ENCODE data around the gene NUDT14.

NUDT14 gene

GRCh38 chr14:105187935-105188524 is 6.9 kb upstream of the NUDT14 start:
- H3K27me3 ChIP-seq (ENCODE audit: control insufficient read depth, insufficient read depth, low read length), result peaks cover 3% of the 10 kb centered on the region
- no peak overlapping the region for H3K4me3 ChIP-seq (ENCODE audit: low read length)
- no peaks in the 10 kb centered on the region for H3K4me1 ChIP-seq (ENCODE audit: control insufficient read depth, insufficient read depth, low read length)
- no peak overlapping the region for H3K27ac ChIP-seq (ENCODE audit: low read depth, low read length)
- H3K9ac ChIP-seq (ENCODE audit: low read length), result no peak overlapping the region
- H3K36me3 ChIP-seq (ENCODE audit: control insufficient read depth, insufficient read depth, low read length), result no peaks in the 10 kb centered on the region

- no peaks in the 10 kb centered on the region for H3K36me3 ChIP-seq (ENCODE audit: control insufficient read depth, insufficient read depth, low read length)
- H3K4me1 ChIP-seq (ENCODE audit: control insufficient read depth, insufficient read depth, low read length), result no peaks in the 10 kb centered on the region
- no peak overlapping the region for H3K9ac ChIP-seq (ENCODE audit: low read length)
- peaks cover 2% of the 10 kb centered on the region for H3K27me3 ChIP-seq (ENCODE audit: control insufficient read depth, insufficient read depth, low read length)
- no peak overlapping the region for H3K4me3 ChIP-seq (ENCODE audit: low read length)
- no peak overlapping the region for H3K27ac ChIP-seq (ENCODE audit: low read depth, low read length)
Observed at GRCh38 chr14:105187116-105187515, 6.0 kb upstream of the NUDT14 start.

GRCh38 chr14:105185973-105186372 is 4.9 kb upstream of the NUDT14 start:
- no peaks in the 10 kb centered on the region for H3K36me3 ChIP-seq (ENCODE audit: control insufficient read depth, insufficient read depth, low read length)
- no peaks in the 10 kb centered on the region for H3K4me1 ChIP-seq (ENCODE audit: control insufficient read depth, insufficient read depth, low read length)
- H3K4me3 ChIP-seq (ENCODE audit: low read length), result no peak overlapping the region
- no peak overlapping the region for H3K27ac ChIP-seq (ENCODE audit: low read depth, low read length)
- H3K27me3 ChIP-seq (ENCODE audit: control insufficient read depth, insufficient read depth, low read length), result peaks cover 2% of the 10 kb centered on the region
- no peak overlapping the region for H3K9ac ChIP-seq (ENCODE audit: low read length)

GRCh38 chr14:105185001-105185400 is 3.9 kb upstream of the NUDT14 start:
- H3K4me3 ChIP-seq (ENCODE audit: low read length), result no peak overlapping the region
- H3K27ac ChIP-seq (ENCODE audit: low read depth, low read length), result no peak overlapping the region
- no peaks in the 10 kb centered on the region for H3K4me1 ChIP-seq (ENCODE audit: control insufficient read depth, insufficient read depth, low read length)
- no peaks in the 10 kb centered on the region for H3K36me3 ChIP-seq (ENCODE audit: control insufficient read depth, insufficient read depth, low read length)
- H3K9ac ChIP-seq (ENCODE audit: low read length), result no peak overlapping the region
- H3K27me3 ChIP-seq (ENCODE audit: control insufficient read depth, insufficient read depth, low read length), result peaks cover 2% of the 10 kb centered on the region

GRCh38 chr14:105184461-105184860 is 3.3 kb upstream of the NUDT14 start:
- H3K27me3 ChIP-seq (ENCODE audit: control insufficient read depth, insufficient read depth, low read length), result peaks cover 2% of the 10 kb centered on the region
- H3K36me3 ChIP-seq (ENCODE audit: control insufficient read depth, insufficient read depth, low read length), result no peaks in the 10 kb centered on the region
- no peak overlapping the region for H3K9ac ChIP-seq (ENCODE audit: low read length)
- H3K27ac ChIP-seq (ENCODE audit: low read depth, low read length), result no peak overlapping the region
- H3K4me1 ChIP-seq (ENCODE audit: control insufficient read depth, insufficient read depth, low read length), result no peaks in the 10 kb centered on the region
- H3K4me3 ChIP-seq (ENCODE audit: low read length), result no peak overlapping the region

GRCh38 chr14:105182296-105183020 is 1.3 kb upstream of the NUDT14 start:
- Histone ChIP-seq H3K27me3 (ENCODE audit: control insufficient read depth, insufficient read depth, low read length) (no peaks in the 10 kb centered on the region), H3K4me3 (ENCODE audit: low read length) (no peak overlapping the region), H3K27ac (ENCODE audit: low read depth, low read length) (no peak overlapping the region), H3K4me1 (ENCODE audit: control insufficient read depth, insufficient read depth, low read length) (no peaks in the 10 kb centered on the region), H3K36me3 (ENCODE audit: control insufficient read depth, insufficient read depth, low read length) (no peaks in the 10 kb centered on the region), H3K9ac (ENCODE audit: low read length) (no peak overlapping the region)

- Histone ChIP-seq H3K9ac (ENCODE audit: low read length) (no peak overlapping the region), H3K4me1 (ENCODE audit: control insufficient read depth, insufficient read depth, low read length) (no peaks in the 10 kb centered on the region), H3K27ac (ENCODE audit: low read depth, low read length) (no peak overlapping the region), H3K36me3 (ENCODE audit: control insufficient read depth, insufficient read depth, low read length) (no peaks in the 10 kb centered on the region), H3K27me3 (ENCODE audit: control insufficient read depth, insufficient read depth, low read length) (no peaks in the 10 kb centered on the region), H3K4me3 (ENCODE audit: low read length) (peak overlapping the region; percentile 48)
Observed at GRCh38 chr14:105181549-105182295, 610 bp upstream of the NUDT14 start.

GRCh38 chr14:105179191-105179590 is 1.9 kb downstream of the NUDT14 start:
- Histone ChIP-seq H3K4me3 (ENCODE audit: low read length) (no peak overlapping the region), H3K27me3 (ENCODE audit: control insufficient read depth, insufficient read depth, low read length) (no peaks in the 10 kb centered on the region), H3K4me1 (ENCODE audit: control insufficient read depth, insufficient read depth, low read length) (no peaks in the 10 kb centered on the region), H3K36me3 (ENCODE audit: control insufficient read depth, insufficient read depth, low read length) (no peaks in the 10 kb centered on the region), H3K27ac (ENCODE audit: low read depth, low read length) (no peak overlapping the region), H3K9ac (ENCODE audit: low read length) (no peak overlapping the region)

GRCh38 chr14:105178868-105179140 is 2.3 kb downstream of the NUDT14 start:
- no peak overlapping the region for H3K9ac ChIP-seq (ENCODE audit: low read length)
- H3K27ac ChIP-seq (ENCODE audit: low read depth, low read length), result no peak overlapping the region
- no peaks in the 10 kb centered on the region for H3K4me1 ChIP-seq (ENCODE audit: control insufficient read depth, insufficient read depth, low read length)
- H3K27me3 ChIP-seq (ENCODE audit: control insufficient read depth, insufficient read depth, low read length), result no peaks in the 10 kb centered on the region
- H3K36me3 ChIP-seq (ENCODE audit: control insufficient read depth, insufficient read depth, low read length), result no peaks in the 10 kb centered on the region
- no peak overlapping the region for H3K4me3 ChIP-seq (ENCODE audit: low read length)

GRCh38 chr14:105178069-105178867 is 2.8 kb downstream of the NUDT14 start:
- H3K27me3 ChIP-seq (ENCODE audit: control insufficient read depth, insufficient read depth, low read length), result no peaks in the 10 kb centered on the region

GRCh38 chr14:105177082-105177481 is 4.0 kb downstream of the NUDT14 start:
- Histone ChIP-seq H3K36me3 (ENCODE audit: control insufficient read depth, insufficient read depth, low read length) (no peaks in the 10 kb centered on the region), H3K9ac (ENCODE audit: low read length) (no peak overlapping the region), H3K27me3 (ENCODE audit: control insufficient read depth, insufficient read depth, low read length) (no peaks in the 10 kb centered on the region), H3K4me1 (ENCODE audit: control insufficient read depth, insufficient read depth, low read length) (no peaks in the 10 kb centered on the region), H3K4me3 (ENCODE audit: low read length) (no peak overlapping the region), H3K27ac (ENCODE audit: low read depth, low read length) (no peak overlapping the region)

More at GRCh38 chr14:105178069-105178867, 2.8 kb downstream of the NUDT14 start:
- Histone ChIP-seq H3K27ac (ENCODE audit: low read depth, low read length) (no peak overlapping the region), H3K9ac (ENCODE audit: low read length) (no peak overlapping the region), H3K4me1 (ENCODE audit: control insufficient read depth, insufficient read depth, low read length) (no peaks in the 10 kb centered on the region), H3K4me3 (ENCODE audit: low read length) (no peak overlapping the region), H3K36me3 (ENCODE audit: control insufficient read depth, insufficient read depth, low read length) (no peaks in the 10 kb centered on the region)

- H3K9ac ChIP-seq (ENCODE audit: low read length), result no peak overlapping the region
- no peaks in the 10 kb centered on the region for H3K27me3 ChIP-seq (ENCODE audit: control insufficient read depth, insufficient read depth, low read length)
- H3K27ac ChIP-seq (ENCODE audit: low read depth, low read length), result no peak overlapping the region
- H3K4me3 ChIP-seq (ENCODE audit: low read length), result no peak overlapping the region
- no peaks in the 10 kb centered on the region for H3K36me3 ChIP-seq (ENCODE audit: control insufficient read depth, insufficient read depth, low read length)
- H3K4me1 ChIP-seq (ENCODE audit: control insufficient read depth, insufficient read depth, low read length), result no peaks in the 10 kb centered on the region
Observed at GRCh38 chr14:105176513-105176912, 4.6 kb downstream of the NUDT14 start.
